GM12892 (cell line): Measurements from ENCODE around the gene STK10.

Experiments used
- POLR2A ChIP-seq: IDR thresholded peaks from 2 replicates; pipeline ENCODE4 v1.6.1; 2011; ENCODE audit warnings: low read depth, low read length, control low read depth
- POLR2AphosphoS5 ChIP-seq: IDR thresholded peaks from 2 replicates; pipeline ENCODE4 v1.6.1; 2011; ENCODE audit warnings: low read depth, low read length, control low read depth
- TAF1 ChIP-seq: IDR thresholded peaks from 2 replicates; pipeline ENCODE4 v1.6.1; 2011; ENCODE audit warnings: low read depth, mild to moderate bottlenecking, control low read depth, low read length, borderline replicate concordance

- TF ChIP-seq TAF1 (no peak), POLR2A (no peak), POLR2AphosphoS5 (no peak)
Measured at GRCh38 chr5:172142709-172143215, 45.3 kb downstream of the STK10 start.
